GM19468 (cell line): Measurements from ENCODE around the gene TRIM51.
"Not testable (repeated sequence)": the region's sequence is repeated elsewhere in the genome, so short reads cannot be mapped to it uniquely, and the experiment has no call there.

Source experiments
- ATAC-seq: cut with Tn5 transposase; IDR thresholded peaks from one replicate; pipeline ENCODE4 v1.9.1; 2021; ENCODE audit warnings: mild to moderate bottlenecking, moderate library complexity, moderate number of reproducible peaks; ENCODE audit not compliant: unreplicated experiment; ENCODE audit errors: extremely low read depth

TRIM51 gene, protein sequence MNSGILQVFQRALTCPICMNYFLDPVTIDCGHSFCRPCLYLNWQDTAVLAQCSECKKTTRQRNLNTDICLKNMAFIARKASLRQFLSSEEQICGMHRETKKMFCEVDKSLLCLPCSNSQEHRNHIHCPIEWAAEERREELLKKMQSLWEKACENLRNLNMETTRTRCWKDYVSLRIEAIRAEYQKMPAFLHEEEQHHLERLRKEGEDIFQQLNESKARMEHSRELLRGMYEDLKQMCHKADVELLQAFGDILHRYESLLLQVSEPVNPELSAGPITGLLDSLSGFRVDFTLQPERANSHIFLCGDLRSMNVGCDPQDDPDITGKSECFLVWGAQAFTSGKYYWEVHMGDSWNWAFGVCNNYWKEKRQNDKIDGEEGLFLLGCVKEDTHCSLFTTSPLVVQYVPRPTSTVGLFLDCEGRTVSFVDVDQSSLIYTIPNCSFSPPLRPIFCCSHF

GRCh38 chr11:55882997-55883396 is at the start of gene TRIM51:
Gene TRIM51, plus strand, starts transcription at chr11:55883297. Its CDS starts 2,132 bp downstream, at chr11:55885429.
- not testable (repeated sequence) for ATAC-seq

- no peak for ATAC-seq
These were observed 44.6 kb upstream of the TRIM51 start, which contains the start of gene OR5D16 for GRCh38 chr11:55838452-55838851. Gene OR5D16, plus strand, starts transcription at chr11:55838752. Its CDS starts 0 bp downstream, at chr11:55838752.

DNA sequence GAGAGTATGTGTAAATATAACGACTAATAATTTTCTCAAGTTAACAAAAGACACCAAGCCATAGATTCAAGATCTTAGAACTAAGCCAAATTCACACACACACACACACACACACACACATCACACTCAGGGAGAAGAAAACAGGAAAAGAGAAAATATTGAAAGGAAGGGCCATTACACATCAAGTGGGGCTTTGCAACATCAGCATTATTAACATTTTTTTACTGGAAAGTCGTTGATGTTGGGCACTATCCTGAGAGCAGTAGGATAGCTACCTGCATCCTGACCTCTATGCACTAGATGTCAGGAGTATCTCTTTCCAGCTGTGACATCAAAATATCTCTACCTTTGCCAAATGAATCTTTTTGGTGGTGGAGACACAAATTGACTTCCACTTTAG is 35.6 kb upstream of the TRIM51 start:
- ATAC-seq = no peak

- ATAC-seq = no peak
These were observed 34.1 kb upstream of the TRIM51 start for GRCh38 chr11:55849037-55849436.

DNA sequence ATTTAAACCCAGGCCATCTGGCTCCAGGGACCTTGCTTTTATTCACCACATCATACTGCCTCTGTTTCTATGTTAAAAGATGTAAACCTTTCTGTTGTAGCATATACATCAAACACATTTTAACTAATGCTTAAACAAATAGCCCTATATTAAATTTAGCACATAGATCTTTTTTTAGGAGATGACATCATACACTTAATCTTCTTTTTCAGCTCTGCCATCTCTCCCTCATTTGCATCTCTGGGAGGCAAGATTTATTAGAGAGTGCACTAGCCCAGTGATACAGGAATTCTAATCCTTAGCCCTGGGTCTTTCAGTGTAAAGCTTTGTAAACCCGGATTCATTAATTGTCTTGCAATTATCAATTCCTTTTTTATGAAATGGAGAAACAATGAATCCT is 31.0 kb upstream of the TRIM51 start:
- ATAC-seq = no peak

GRCh38 chr11:55854704-55855103 is 28.4 kb upstream of the TRIM51 start:
- ATAC-seq = no peak

- ATAC-seq = not testable (repeated sequence)
These were observed 15.7 kb upstream of the TRIM51 start for GRCh38 chr11:55867354-55867753.

- ATAC-seq = not testable (repeated sequence)
These were observed 10.4 kb upstream of the TRIM51 start for GRCh38 chr11:55872731-55873130.

- ATAC-seq = not testable (repeated sequence)
These were observed 10.0 kb upstream of the TRIM51 start for GRCh38 chr11:55873146-55873545.

DNA sequence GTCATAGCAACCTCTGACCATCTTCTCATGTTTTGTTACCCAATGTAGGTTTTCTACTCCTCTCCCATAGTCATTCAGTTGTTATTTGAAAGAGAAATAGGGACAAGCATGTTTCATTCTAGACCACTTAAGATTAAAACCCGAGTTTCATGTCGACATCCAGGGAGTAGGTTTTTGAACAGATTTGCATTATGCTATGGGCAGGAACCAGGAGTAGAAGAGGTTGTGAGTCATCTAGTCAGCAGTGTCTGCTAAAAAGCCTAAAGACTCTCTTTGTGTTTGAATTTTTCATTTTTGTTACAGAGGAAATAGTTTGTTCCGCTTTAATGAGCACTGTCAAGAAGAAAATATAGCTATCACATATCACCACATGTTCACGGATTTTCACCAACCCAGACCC is 1.9 kb downstream of the TRIM51 start:
- ATAC-seq = not testable (repeated sequence)

- not testable (repeated sequence) for ATAC-seq
These were observed 2.4 kb downstream of the TRIM51 start for GRCh38 chr11:55885481-55885880.

- ATAC-seq = no peak
These were observed 12.1 kb downstream of the TRIM51 start for GRCh38 chr11:55895216-55895615.

- no peak for ATAC-seq
These were observed 19.2 kb downstream of the TRIM51 start for GRCh38 chr11:55902308-55902707.

GRCh38 chr11:55914482-55914881 is 31.4 kb downstream of the TRIM51 start, which contains the start of gene OR5W2:
Gene OR5W2, minus strand, starts transcription at chr11:55914582. Its CDS starts 0 bp downstream, at chr11:55914582.
- no peak for ATAC-seq

GRCh38 chr11:55920537-55920936 is 37.4 kb downstream of the TRIM51 start:
- no peak for ATAC-seq

DNA sequence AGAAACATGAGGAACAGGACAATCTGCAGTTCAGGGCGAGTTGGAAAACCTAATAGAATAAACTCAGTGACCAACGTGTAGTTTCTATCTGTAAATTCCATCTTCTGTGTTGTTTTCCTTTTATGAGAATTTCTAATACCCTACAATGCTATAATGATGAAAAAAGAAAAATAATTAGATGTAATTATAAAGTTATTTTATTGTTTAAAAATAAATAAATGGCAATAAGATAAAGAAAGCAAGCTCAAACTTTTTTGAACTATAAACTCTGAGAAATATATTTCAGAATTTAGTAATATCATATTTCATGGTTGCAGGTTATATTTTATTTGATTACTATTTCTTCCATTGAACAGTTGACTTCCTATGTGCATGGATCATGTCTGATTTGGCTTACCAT is 53.2 kb downstream of the TRIM51 start, which contains the start of gene OR5I1:
Gene OR5I1 (minus strand): TSS at position 101 of the 400 bp plus-strand sequence. CDS start 0 bp downstream, at position 101.
- ATAC-seq = no peak
